Measurements from ENCODE around the gene TLE1.
A peak's percentile ranks its signal among the peaks of the same experiment; 100 is the strongest.
"Not testable (repeated sequence)": the region's sequence is repeated elsewhere in the genome, so short reads cannot be mapped to it uniquely, and the experiment has no call there.

Gene TLE1

GRCh38 chr9:81689343-81690175, at the start of gene TLE1:
TLE1 (minus strand) TSS chr9:81689547; CDS start chr9:81688240, 1,307 bp downstream.
- DNase-seq = peak; percentile 99

- DNase-seq = no peak
These were observed 48.6 kb upstream of the TLE1 start for GRCh38 chr9:81737871-81738507.

GRCh38 chr9:81730498-81730897, 41.2 kb upstream of the TLE1 start:
- DNase-seq = not testable (repeated sequence)

- DNase-seq = peak; percentile 58
These were observed 39.8 kb upstream of the TLE1 start for GRCh38 chr9:81729135-81729534.

GRCh38 chr9:81724242-81724889, 35.0 kb upstream of the TLE1 start:
- no peak for DNase-seq

DNA sequence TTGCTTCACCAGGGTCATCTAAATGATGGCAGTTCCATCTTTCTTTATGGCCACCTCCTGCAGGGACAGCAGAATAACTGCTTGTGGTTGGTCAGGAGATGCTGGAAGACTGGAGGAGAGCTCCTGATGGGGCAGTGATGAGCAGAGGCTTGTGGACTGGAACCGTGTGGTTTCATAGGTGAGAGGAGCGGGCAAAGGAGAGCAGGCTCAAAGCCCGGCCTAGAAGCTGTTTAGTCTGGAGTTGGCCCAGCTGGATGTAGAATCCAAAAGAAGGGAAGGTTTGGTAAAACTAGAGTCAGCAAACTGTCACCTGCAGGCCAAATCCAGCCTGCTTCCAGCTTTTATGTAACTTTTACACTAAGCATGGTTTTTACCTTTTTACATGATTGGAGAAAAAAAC, 32.9 kb upstream of the TLE1 start:
- DNase-seq = no peak

DNA sequence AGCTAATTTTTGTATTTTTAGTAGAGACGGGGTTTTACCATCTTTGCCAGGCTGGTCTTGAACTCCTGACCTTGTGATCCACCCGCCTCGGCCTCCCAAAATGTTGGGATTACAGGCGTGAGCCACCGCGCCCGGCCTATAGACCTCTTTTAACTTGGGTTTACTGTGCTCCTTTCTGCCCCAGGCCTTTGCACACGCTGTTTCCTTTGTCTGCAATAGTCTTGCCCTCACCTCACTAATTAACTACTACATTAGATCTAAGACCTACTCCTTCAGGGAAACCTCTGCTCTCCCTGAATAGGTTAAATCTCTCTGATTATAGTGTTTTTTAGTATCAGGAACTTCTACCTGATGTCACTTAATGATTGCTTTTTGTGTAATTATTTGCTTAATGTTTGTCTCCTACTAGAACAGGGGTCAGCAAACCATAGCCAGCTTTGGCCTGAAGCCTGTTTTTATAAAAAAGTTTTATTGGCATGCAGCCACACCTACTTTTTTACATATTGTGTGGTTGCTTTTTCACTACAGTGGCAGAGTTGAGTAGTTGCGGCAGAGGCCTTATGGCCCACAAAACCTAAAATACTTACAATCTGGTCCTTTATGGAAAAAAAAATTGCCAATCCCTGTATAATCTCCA, 31.2 kb upstream of the TLE1 start:
- DNase-seq = no peak

DNA sequence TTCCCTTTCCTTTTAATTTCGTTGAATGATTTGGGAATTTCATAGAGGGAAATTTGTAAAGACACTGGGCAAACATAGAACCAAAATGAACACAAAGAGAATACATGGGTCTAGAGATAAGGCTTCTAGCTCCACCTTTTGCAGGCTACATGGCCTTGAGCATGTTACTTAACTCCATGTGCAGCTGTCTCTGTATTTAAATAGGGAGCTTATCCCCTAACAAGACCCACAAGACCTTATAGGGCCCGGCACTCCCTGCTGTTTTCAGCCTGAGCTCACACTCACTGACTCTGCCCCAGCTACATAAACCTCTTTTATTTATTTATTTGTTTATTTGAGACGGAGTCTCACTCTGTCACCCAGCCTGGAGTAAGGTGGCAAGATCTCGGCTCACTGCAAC, 30.6 kb upstream of the TLE1 start:
- no peak for DNase-seq

DNA sequence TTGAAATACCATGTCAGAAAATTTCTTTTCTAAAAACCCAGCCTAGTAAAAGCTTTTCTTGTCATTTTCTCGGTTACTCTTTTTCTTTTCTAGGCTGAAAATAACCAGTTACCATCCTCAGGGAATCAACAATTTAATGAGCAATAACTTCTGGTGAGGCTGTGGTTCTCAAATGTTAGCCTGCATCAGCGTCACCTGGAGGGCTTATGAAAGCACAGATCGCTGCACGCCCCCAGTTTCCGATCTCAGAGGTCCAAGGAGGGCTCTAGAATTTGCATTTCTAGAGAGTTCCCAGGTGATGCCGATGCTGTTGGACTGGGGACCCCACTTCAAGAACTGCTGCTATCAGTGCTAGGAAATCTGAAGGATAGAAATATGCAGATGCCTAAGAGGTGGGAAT, 28.9 kb upstream of the TLE1 start:
- DNase-seq = no peak

DNA sequence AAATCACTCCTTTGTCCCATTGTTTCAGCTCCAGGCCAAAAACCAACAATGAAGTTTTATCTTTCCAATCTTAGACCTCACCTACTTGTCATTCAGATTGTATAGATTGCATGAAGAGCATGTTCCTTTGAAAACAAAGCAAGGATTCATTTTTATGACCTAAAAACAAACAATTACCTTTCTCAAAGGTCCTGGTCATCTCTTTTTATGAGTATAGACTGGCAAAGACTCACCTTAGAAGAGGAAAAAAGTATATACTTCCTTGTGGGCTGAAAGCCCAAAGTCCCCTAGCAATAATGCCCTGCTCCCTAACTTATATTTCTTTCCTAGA, 28.4 kb upstream of the TLE1 start:
- no peak for DNase-seq

DNA sequence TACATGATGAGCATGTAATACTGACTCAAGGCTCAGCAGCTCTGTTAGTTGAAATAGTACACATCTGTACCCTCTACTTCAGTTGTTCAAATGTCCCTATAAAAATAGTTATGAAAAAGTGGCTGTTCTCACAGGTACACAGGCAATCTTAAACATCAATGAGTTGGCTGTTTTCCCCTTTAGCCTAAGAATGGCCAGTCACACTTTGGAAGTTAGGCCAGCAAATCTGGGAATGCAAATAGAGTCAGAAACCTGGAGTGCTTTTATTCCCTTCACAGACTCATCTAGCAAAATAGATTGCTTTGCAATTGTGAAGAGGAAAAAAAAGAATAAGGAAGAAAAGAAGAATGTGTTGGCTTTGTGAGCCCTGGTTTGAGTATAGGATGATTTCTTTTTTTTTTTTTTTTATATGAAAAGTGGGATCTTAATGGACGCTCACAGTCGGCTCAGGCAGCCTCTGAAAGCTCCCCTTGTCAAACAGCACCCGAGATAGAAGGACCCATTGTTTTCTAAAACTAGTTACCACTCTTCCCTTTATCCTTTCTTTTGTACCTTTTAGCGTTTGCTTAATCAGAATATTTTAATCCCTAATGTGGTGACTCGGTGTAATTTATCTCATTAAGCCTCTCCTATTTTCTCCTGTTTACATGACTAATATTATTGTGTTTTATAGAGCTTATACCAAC, 27.9 kb upstream of the TLE1 start:
- no peak for DNase-seq

DNA sequence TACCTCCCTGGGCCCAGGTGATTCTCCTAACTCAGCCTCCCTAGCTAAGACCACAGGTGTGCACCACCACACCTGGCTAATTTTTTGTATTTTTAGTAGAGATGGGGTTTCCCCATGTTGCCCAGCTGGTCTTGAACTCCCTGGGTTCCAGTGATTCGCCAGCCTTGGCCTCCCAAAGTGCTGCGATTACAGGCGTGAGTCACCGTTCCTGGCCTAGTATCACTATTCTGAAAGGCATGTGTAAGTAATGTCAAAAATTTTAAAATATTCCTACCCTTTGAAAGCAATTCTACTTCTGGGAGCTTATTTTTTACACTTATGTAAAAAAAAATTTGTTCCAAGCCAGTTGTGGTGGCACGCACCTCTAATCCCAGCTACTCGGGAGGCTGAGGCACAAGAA, 27.1 kb upstream of the TLE1 start:
- DNase-seq = no peak

- DNase-seq = no peak
These were observed 16.2 kb upstream of the TLE1 start for GRCh38 chr9:81705578-81705977.

GRCh38 chr9:81694541-81694940, 5.2 kb upstream of the TLE1 start:
- no peak for DNase-seq

GRCh38 chr9:81693671-81694378, 4.5 kb upstream of the TLE1 start:
- no peak for DNase-seq

DNA sequence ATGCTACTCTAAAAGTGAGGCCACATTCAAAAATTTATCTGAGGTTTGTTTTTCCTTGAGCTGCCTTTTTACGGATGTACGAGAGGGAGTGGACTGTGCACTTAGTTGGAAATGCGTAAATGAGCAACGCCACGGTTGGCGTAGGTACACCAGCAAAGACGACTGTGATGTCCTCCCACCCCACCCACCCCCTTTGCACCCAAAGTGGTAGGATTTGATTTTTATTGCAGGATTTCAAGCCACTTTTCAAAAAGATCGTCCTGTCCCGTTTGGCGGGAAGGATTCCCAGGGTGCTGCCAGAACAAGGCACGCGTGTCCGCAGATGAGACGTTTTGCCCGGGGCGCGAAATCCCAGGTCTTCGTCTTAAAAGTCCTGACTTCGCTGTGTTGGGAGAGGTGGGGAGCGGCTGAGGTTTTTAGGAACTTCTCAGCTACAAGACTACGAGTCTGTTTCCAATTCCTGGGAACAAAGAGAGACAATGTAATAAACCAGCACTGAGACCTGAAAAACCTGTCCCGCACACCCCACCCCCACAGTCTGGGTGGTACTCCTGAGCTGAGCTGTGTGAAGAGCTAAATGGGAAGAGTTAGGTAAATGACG, 1.0 kb upstream of the TLE1 start:
- DNase-seq = no peak

DNA sequence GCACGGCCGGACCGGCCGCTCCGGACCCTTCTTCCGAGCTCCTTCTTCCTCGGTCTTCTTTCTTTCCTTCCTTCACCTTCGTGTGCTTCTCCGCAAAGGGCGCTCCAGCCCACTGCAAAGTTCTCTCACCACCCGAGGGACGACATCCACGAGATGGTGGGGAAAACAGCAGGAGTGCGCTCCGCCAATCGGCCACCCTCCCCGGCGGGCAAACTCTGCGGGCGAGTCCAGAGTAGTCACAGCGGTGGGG, 329 bp downstream of the TLE1 start:
- DNase-seq = not testable (repeated sequence)

- not testable (repeated sequence) for DNase-seq
These were observed 870 bp downstream of the TLE1 start for GRCh38 chr9:81688262-81689092.

DNA sequence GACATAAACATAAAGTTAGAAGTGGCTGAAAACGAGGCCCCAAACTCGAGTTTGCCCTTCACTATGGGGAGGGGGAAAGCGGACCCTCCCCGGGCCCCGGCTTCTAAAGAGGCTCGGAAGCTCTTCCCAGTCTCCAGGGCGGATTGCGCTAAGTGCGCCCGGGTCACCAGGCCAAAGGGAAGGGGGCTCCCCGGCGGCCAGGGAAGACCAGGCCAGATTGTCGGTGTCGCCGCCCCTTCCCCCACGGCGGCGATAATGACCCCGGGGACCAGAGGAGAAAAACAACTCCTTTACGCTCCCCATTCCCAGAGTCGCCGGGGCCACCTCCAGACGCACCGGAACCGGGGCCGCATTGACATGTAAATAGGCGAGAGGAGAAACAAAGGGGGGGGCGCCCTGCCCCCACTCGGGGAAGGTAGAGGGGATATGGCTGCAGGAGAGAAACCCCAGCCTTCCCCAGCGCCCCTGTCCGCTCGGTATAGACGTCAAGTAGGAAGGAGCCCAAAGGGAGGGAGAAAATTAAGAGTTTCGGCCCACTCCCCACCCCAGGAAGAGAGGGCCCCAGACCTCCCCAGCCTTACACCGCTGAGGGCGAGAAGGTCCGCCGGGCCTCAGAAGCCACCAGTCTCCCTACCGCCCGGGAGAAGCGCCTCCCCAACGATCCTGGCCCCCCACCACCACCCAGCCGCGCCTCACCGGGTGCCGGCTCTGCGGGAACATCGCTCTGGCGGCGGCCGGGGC, 1.7 kb downstream of the TLE1 start:
- no peak for DNase-seq
